A673 (cell line): ENCODE measurements around the gene CDKN2B-AS1.

Experiments
- CTCF ChIP-seq: fragments of 300-800, 200-600 bp; sonication (generic); conservative IDR thresholded peaks from 2 replicates; pipeline ENCODE4 v1.5.1; 2017; ENCODE audit warnings: low read depth, mild to moderate bottlenecking, antibody characterized with exemption, low read length, moderate library complexity, mixed read lengths
- EZH2 ChIP-seq: fragments of 200-600 bp; sonication (generic); IDR thresholded peaks from 2 replicates; pipeline ENCODE4 v1.6.1; 2017; ENCODE audit warnings: borderline replicate concordance, low read depth, mild to moderate bottlenecking, mixed read lengths, antibody characterized with exemption, low read length; ENCODE audit not compliant: poor library complexity, severe bottlenecking

GRCh38 chr9:22008384-22008716 is 13.8 kb downstream of the CDKN2B-AS1 start:
- no peak for TF ChIP-seq CTCF
- no peak for TF ChIP-seq EZH2
